ENCODE results near the gene MRPL1. TPM values are rescaled to one million over a fixed set of nuclear protein-coding genes. Genes with fewer than 3 reads are reported as not detected.
A peak's percentile ranks its signal among the peaks of the same experiment; 100 is the strongest.
"Not testable (repeated sequence)": the region's sequence is repeated elsewhere in the genome, so short reads cannot be mapped to it uniquely, and the experiment has no call there.

MRPL1 gene
- total RNA-seq, 1 experiment from 2014 or later: 39.4 TPM

DNA sequence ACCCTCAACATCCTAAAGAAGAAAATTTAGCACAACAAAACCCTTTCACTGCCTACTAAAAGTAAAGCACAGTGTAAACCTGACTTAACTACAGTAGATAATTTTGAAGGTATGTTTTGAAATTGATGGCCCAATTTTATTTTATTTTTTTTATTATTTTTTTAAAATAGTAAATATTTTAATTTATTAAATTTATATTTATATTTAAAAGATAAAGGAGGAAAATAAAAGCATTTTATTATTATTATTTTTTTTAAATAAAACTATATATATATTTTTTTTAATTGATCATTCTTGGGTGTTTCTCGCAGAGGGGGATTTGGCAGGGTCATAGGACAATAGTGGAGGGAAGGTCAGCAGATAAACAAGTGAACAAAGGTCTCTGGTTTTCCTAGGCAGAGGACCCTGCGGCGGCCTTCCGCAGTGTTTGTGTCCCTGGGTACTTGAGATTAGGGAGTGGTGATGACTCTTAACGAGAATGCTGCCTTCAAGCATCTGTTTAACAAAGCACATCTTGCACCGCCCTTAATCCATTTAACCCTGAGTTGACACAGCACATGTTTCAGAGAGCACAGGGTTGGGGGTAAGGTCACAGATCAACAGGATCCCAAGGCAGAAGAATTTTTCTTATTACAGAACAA lies 120.4 kb downstream of the MRPL1 start:
- DNase-seq (ENCODE audit: low read depth): not testable (repeated sequence)

- DNase-seq (ENCODE audit: low read depth): not testable (repeated sequence)
These were observed 121.1 kb downstream of the MRPL1 start for GRCh38 chr4:77983612-77984311.

DNA sequence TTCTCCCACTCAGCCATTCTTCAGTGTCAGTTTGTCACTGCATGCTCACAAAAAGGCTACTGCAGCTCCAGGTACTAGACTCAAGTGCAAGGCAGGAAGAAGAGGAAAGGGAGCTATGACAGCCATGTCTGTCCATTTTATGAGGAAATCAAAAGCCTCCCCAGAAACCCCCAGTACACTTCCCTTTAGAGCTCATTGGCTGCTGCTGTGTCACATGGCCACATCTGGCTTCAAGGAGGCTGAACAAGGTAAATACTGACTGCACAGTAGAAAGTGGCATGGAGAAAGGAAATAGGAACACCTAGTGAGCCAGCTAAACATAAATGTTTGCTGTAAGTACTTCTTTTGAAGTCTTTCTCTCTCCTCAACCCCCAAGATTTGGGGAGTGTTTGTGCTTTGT lies 127.3 kb downstream of the MRPL1 start:
- no peak for DNase-seq (ENCODE audit: low read depth)

GRCh38 chr4:77990456-77990855 lies 127.8 kb downstream of the MRPL1 start:
- DNase-seq (ENCODE audit: low read depth): no peak

- DNase-seq (ENCODE audit: low read depth): no peak
These were observed 128.3 kb downstream of the MRPL1 start for GRCh38 chr4:77990904-77991358.

- DNase-seq (ENCODE audit: low read depth): no peak
These were observed 130.0 kb downstream of the MRPL1 start for GRCh38 chr4:77992581-77992980.

- DNase-seq (ENCODE audit: low read depth): peak; percentile 75
These were observed 131.6 kb downstream of the MRPL1 start for GRCh38 chr4:77994194-77994721.

DNA sequence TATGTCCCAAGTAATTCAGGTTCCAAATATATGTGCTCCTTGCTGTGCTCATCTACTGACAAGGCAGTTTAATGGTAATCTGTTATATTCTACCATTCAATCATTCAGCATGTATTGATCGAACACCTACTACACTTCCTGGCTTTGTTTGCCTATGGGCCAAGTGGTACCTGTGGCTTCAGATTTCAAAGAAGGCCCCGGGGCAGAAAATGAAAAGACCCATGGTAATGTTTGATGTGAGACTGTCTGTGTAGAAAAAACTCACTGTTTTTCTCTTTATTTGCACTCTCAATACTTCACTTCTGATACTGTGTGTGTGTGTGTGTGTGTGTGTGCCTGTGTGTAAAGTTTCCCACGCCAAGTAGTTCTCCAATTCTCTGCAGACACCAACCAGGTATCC lies 133.4 kb downstream of the MRPL1 start:
- no peak for DNase-seq (ENCODE audit: low read depth)

DNA sequence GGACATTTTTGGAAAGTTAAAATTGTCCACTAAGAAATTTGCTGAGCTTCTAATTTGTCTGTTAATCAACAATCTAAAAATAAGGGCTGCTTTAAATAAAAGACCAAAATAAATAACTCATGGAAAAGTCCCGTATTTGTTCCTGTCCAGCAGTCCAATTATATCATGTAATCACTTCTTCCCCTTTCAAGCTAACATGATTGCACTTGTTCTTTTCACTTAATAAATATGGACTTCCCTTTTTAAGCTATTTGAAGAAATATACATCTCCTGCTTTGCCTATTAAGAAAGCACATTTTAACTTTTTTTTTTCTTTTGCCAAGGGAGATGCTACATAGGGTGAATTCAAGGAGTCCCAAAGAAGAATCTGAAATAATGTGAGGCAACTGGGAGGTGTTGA lies 138.9 kb downstream of the MRPL1 start:
- DNase-seq (ENCODE audit: low read depth): no peak

GRCh38 chr4:78002260-78002659 lies 139.6 kb downstream of the MRPL1 start:
- peak; percentile 53 for DNase-seq (ENCODE audit: low read depth)

Other genes starting within 250 kb of the MRPL1 start
- 7.4 and 8.3 TPM in 2 replicates for gene CNOT6L, start 43.5 kb upstream of the MRPL1 start, total RNA-seq (2014; rRNA removed)
- gene FRAS1, start 194.5 kb downstream of the MRPL1 start, total RNA-seq (2014; rRNA removed): 1.9 and 3.0 TPM in 2 replicates

All from LHCN-M2 (cell line).